Measurements from ENCODE around the gene ANTXRL.
"Not testable (repeated sequence)": the region's sequence is repeated elsewhere in the genome, so short reads cannot be mapped to it uniquely, and the experiment has no call there.

Gene ANTXRL

DNA sequence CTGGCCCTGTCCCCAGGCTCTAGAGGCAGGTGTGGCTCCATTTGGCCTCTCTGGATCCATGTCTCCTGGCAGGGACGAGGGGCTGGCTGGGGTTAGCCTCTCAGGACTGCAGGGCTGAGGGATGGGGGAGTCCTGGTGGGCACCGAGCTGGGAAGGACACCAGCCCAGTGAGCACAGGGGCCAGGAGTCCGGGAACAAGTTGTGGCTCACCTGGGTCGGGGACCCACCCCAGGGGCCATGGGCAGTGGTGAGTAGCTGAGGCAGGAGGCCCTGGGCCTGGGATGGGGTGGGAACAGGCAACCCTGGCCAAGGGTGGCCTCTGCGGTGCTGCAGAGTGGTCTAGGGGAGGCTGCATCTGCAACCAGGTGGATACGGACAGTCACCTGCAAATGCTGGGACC is 24.1 kb downstream of the ANTXRL start:
- DNase-seq = no peak

- no peak for DNase-seq
Measured at GRCh38 chr10:46311501-46311951, 24.7 kb downstream of the ANTXRL start.

DNA sequence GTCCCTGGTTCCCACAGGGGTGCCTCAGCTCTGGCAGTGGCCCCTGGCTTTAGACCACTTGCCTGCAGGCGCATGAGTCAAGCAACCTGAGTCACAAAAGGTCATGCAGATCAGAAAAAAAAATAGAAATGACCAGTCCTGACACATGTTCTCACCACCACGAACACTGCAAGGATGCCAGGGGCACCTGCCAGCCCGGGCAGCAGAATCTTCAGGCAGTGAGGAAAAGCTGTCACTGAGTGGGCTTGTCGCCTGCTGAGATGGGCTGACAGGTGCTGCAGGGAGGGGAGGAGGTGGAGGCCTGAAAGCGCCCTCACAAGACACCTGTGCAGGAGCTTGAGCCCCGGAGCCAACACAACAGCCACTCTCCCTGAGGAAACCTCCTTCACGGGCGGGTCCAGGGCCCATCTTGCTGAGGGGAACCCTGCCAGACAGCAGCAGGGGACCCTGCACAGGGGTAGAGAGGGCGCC is 25.2 kb downstream of the ANTXRL start:
- DNase-seq = not testable (repeated sequence)

DNA sequence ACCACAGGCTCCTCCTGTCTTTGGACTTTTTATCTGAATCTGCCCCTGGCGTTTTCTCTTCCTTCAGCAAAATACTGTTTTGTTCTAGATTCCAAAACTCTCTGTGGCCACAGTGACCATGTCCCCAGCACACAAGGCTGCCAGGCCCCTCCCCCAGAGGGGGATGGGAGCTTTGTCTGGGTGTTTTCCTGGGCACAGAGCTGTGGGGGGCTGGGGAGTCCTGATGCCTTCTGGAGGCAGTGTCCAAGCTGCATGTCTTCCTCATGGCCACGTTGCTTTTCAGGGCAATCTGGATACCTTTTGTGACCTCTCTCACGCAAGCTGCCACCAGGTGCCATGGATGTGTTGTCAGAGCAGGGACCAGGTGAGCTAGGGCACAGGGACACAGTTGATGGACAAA is 26.2 kb downstream of the ANTXRL start:
- DNase-seq = no peak

DNA sequence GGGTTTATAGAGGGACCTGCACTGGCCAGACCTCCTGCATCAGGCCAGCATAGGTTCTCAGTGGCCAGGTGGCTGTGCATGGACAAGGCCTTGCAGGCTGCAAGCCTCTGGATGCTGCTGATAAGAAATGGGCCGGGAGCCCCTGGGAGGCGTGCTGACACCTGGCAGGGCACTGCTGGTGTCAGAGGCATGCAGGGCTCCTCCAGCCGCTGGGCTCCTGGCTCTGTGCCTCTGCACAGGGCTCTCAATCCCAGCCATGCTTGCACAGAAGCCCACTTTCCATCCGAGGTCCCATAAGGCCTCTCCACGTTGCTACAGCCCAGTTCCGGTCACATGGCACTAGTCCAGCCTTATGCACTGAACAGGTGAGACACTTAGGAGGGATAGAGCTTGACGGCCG is 27.3 kb downstream of the ANTXRL start:
- DNase-seq = no peak

DNA sequence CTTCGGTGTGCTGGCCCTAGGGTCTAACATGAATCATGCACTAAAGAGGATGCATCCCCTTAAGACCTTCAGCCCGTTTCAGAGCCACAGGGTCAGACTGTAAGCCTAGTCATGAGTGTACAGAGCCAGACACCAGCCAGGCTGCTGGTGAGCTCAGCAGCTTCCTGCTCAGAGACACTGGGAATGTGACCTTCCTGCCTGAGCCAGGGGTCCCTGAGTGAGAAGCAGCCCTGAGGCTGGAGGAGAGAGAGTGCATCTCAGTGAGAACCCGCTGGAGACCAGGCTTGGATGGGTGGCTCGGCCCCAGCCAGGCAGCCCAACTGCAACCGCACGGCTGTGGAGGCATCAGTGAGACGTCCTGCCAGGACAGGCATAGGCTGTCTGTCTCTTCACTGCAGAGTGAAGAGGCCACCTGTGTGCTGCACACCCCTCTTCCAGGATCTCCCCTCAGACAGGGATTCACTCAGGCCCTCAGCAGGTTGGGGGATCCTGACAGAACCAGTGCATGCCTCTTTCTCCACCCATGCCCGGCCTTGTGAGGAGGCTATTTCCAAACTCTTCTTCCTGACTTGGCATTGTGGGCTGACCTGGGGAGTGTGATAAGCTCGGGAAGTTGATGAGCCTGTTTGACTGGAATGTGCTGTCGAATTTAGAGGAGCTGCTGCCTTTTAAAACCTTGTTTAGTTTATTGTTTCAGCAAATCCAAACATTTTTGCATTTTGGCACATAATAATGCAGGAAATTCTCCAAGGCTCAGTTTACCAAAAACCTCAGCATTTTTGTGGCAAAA is 28.5 kb downstream of the ANTXRL start:
- DNase-seq = not testable (repeated sequence)

- no peak for DNase-seq
Measured at GRCh38 chr10:46317370-46317769, 30.6 kb downstream of the ANTXRL start.

GRCh38 chr10:46317889-46318288 is 31.1 kb downstream of the ANTXRL start:
- no peak for DNase-seq

- no peak for DNase-seq
Measured at GRCh38 chr10:46318799-46319198, 32.0 kb downstream of the ANTXRL start.

DNA sequence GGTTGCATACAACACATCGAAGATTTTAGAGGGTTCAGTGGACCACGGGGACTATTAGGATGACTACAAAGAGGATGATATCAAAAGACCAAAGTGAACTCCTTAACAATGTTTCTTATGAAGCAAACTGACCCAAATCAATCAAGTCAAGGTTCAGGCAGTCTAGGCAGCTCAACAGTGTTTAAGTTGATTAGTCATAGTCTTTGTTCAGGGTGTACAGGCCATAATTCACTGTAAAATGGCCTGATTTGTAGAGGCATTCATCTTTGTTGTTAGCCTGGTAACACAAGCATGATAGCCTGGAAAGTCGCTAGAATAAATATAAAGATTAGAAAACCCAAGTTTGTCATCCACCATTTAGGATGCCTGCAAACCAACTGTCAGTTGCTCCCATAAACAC is 32.6 kb downstream of the ANTXRL start:
- no peak for DNase-seq

DNA sequence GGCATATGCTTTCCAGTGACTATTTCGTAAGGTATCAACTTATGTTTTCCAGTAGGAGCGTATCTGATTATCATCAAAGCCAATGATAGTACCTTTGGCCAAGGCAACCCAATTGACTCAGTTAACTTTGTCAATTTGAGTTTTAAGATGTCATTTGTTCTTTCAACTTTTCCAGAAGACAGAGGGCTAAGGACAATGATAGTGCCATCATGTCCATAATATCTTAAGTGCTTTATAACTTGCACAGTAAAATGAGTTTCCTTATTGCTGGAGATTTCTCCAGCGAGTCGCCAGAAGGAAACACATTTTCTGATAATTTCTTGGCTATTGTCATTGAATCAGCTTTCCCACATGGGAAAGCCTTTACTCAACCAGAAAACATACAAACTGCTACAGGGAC is 35.0 kb downstream of the ANTXRL start:
- DNase-seq = no peak

GRCh38 chr10:46323176-46323575 is 36.4 kb downstream of the ANTXRL start:
- DNase-seq = no peak

GRCh38 chr10:46325021-46325420 is 38.2 kb downstream of the ANTXRL start:
- no peak for DNase-seq

- DNase-seq = no peak
Measured at GRCh38 chr10:46326066-46326465, 39.3 kb downstream of the ANTXRL start.

GRCh38 chr10:46326971-46327370 is 40.2 kb downstream of the ANTXRL start:
- no peak for DNase-seq

DNA sequence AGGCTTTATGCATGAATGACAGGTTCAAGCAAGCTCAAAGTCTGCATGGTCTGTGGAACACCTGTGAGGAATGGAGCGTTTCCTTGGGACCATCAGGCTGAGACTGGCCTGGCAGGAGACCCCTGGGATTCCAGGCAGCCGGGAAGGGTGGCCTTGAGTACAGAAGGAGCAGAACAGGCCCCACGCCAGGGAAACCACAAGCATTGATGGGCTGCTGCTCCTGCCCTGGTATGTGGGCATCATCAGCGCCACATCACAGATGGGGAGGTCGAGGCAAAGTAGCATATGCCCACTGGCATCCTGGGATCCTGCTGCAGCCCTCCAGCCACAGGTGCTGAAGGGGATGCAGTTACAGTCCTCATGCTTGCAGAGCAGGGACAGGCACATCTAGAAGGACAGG is 40.9 kb downstream of the ANTXRL start:
- no peak for DNase-seq

DNA sequence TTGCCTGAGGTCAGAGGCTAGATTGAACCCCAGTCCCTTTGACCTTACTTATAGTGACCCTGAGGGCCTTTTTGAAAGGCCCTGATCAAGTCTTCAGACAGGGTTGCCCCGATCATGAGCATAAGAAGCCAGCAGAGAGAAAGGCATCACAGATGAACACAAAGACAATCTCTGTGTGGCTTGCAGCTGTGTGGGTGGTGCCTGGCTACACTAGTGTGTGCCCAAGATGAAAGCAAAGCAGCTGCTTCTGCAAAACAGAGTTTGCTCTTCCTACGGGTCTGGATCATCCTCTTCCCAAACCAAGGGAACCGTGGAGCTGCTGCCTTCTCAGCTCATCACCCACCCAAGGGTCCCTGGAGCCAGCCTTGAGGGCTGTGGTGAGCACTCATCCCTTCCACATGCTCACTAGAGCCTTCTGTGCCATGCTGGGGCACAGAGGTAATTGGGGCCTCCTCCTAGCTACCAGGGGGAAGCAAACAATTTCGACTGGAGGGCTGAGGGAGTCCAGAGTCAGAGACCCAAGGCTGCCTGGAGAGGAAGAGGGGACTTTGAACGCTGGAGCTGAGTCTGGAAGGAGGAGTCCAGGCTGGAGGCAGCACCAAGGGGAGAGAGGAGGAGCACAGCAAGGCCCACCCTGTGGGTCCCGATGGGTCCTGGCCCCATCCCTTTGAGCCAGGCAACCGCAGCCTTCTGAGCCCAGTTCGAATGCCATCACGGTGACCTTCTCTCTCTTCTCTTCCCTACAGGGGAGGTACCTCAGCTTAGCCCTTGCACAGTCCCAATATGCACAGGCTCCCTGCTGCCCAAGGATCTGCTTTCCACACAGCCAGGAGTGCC is 42.3 kb downstream of the ANTXRL start:
- DNase-seq = no peak

DNA sequence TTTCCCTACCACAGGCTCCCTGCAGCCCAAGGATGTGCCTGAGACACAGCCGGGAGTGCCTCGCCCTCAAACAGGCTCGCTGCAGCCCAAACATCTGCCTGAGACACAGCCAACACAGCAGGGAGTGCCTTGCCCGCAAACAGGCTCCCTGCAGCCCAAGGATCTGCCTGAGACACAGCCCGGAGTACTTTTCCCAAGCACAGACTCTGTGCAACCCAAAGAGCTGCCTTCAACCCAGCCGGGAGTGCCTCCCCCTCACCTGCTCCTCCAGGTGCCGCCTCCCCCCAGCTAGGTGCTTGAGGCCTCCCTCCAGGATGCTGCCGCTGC is 42.9 kb downstream of the ANTXRL start:
- no peak for DNase-seq

DNA sequence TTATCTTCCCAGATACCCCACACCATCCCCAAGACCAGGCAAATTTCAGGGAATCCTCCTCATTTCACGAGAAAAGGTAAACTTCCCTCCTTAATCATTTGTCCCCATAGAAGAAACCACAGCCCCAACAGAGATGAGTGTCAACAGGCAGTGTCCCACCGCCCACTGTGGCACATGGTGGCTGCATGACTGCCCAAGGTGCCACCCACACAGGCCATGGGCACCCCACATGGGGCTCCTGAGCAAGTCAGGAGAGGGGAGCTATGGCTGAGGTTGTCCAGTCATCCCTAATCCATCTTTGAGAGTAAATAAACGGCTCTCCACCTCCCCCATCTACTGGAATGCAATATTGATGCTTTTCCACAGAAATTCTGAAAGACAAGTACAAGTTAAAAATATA is 44.1 kb downstream of the ANTXRL start:
- no peak for DNase-seq

- not testable (repeated sequence) for DNase-seq
Measured at GRCh38 chr10:46365484-46365883, 78.7 kb downstream of the ANTXRL start.

DNA sequence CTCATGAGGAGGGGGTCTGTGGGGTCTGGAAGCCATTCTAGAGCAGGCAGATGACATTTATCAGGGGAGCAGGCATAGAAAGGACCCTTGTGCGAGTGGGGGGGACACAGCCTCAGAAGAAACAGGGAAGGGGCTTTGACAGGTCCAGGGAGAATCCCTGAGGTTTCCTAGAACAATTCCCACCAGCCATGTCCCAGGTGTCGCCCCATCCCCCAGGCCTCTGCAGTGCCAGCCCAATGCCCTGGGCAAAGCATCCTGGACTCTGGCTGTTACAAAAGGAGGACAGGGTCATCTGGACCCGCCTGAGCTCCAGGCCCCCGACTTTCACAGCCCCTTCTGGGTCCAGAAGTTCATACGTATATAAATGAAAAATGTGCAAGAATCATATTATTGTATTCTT is 80.4 kb downstream of the ANTXRL start:
- not testable (repeated sequence) for DNase-seq

GRCh38 chr10:46367666-46368240 is 81.0 kb downstream of the ANTXRL start:
- not testable (repeated sequence) for DNase-seq

GRCh38 chr10:46368956-46369355 is 82.2 kb downstream of the ANTXRL start:
- not testable (repeated sequence) for DNase-seq

DNA sequence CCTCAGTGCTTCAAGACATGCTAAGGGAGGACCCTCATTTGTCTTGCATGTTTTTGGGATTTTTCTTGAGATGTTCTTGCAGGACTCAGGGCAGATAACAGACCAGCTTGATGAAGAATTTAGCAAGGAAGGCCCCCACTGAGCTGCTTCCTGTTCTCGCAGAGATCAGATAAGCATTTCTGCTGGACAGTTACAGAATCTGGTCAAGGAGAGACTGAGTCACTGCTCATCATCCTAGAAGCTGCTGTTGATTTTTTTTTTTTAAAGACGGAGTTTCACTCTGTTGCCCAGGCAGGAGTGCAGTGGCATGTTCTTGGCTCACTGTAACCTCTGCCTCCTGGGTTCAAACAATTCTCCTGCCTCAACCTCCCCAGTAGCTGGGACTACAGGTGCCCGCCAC is 87.6 kb downstream of the ANTXRL start:
- DNase-seq = not testable (repeated sequence)
